GM18867 (cell line): ENCODE results near the gene SPRR1A.

Experiments used
- ATAC-seq: cut with Tn5 transposase; IDR thresholded peaks from one replicate; pipeline ENCODE4 v1.9.1; 2021; ENCODE audit warnings: mild to moderate bottlenecking, moderate library complexity; ENCODE audit not compliant: unreplicated experiment

SPRR1A gene

GRCh38 chr1:153025797-153026196 lies 41.9 kb downstream of the SPRR1A start:
- ATAC-seq = no peak

GRCh38 chr1:153028766-153029165 lies 44.9 kb downstream of the SPRR1A start:
- no peak for ATAC-seq

GRCh38 chr1:153030895-153031294 lies 47.0 kb downstream of the SPRR1A start, which contains the start of gene SPRR1B:
TSS of gene SPRR1B (plus strand) at chr1:153031203. CDS start at chr1:153032346, 1,143 bp downstream.
- no peak for ATAC-seq

GRCh38 chr1:153032073-153032472 lies 48.2 kb downstream of the SPRR1A start:
- no peak for ATAC-seq

DNA sequence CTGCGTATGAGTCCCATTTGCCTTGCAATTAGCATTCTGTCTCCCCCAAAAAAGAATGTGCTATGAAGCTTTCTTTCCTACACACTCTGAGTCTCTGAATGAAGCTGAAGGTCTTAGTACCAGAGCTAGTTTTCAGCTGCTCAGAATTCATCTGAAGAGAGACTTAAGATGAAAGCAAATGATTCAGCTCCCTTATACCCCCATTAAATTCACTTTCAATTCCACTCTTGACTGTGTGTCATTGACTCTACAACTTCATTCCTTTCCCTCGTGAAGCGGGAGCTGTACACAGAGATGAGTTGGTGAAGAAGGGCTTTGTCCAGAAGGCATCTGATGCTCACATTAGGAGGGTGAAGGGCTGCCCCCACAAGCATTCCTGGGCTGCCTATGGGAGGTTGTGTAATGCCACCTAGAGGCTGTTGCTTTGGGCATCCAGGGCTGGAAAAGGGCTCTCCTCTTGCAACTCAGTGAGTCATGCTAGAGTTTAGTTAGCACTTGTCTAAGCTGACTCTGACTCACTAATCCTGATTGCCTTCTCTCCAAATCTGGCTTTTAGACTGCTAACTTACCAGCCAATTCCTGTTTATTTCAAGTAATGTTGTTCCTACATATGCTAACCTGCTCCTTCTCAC lies 48.9 kb downstream of the SPRR1A start:
- no peak for ATAC-seq

DNA sequence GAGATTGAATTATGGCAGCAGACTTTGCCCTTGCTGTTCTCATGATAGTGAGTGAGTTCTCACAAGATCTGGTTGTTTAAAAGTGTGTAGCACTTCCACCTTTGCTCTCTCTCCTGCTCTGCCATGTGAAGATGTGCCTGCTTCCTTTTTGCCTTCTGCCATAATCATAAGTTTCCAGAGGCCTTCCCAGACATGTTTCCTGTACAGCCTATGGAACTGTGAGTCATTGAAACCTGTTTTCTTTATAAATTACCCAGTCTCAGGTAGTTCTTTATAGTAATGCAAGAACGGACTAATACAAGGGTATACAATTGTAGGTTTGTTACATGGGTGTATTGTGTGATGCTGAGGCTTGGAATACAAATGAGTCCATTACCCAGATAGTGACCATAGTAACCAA lies 51.3 kb downstream of the SPRR1A start:
- ATAC-seq = no peak
